Peyer's patch (tissue), 4 donors: ENCODE data around the gene IGSF9B.

Experiments used
- CTCF ChIP-seq, 6 experiments: fragments of 450-650 bp in 4 of 6; fragments of 200-600 bp in 2 of 6; sonication (generic) in 1 of 6; IDR thresholded peaks; one replicate each; pipeline ENCODE4 v1.5.1; 2017 to 2019; ENCODE audit warnings: antibody characterized with exemption in 6 of 6, mild to moderate bottlenecking in 3 of 6, moderate library complexity in 1 of 6
- POLR2A ChIP-seq, 2 donors: fragments of 450-650 bp; IDR thresholded peaks; one replicate each; pipeline ENCODE4 v1.5.1; 2017; ENCODE audit warnings: antibody characterized with exemption in 2 of 2, mild to moderate bottlenecking in 2 of 2, moderate library complexity in 2 of 2

GRCh38 chr11:133990501-133990900, 33.7 kb upstream of the IGSF9B start:
- TF ChIP-seq CTCF (IDR thresholded peaks at IDR 0.05) (no peak), POLR2A (IDR thresholded peaks at IDR 0.05) (no peak)
